ENCODE results near the gene POLR1E. TPM values are rescaled to one million over a fixed set of nuclear protein-coding genes. Genes with fewer than 3 reads are reported as not detected.

The POLR1E gene
- total RNA-seq, 1 donor from 2014 or later: 46.3 TPM

DNA sequence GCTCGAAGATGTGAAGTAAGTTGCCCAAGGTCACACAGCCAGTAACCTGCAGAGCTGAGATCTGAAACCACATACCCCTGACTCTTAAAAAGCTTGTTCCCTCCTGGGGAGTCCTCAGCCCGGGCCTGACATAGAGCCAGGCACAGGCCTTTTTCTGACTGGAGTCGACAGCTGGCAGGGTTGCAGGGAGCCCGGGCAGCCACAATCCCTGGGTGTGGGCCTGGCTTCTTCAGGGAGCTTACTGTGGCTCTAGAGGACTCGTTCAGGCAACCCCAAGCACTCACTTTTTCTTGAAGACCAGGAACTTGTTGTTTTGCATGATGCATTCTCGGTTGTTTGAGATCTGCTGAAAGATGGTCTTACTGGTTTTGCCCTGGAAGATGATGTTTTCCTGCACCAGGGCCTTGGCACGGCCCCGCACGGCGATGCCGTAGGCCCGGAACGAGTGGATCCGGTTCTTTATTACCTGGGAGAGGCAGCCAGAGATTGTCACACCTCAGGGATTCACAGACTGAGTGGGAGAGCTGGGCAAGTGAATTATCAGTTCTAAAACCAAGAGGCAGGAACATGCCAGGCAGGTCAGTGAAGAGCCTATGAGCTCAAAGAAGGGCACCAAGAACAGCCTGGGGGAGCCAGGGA, 30.0 kb downstream of the POLR1E start:
- intact Hi-C loops (cut with micrococcal nuclease): no loop called here
- no peak overlapping the region for H3K27ac Mint-ChIP-seq
- no peak for DNase-seq

DNA sequence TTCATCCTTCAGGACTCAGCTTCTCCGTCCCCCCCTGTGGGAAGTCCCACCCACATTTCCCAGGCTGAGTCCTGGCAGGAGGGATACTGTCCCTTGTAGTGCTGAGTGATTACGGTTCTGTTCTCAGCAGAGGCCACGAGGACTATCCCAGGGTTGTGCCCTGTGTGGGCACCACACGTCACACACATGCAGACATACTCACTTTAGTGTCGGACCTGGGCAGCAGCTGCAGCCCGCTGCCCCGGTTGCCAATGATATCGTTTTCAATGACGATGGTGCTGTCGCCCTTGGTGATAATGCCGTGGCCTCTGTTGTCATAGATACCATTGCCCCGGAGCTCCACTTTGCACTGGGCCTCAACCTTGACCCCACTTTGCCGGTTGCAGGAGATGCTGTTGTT, 32.2 kb downstream of the POLR1E start:
- no peaks in the 10 kb centered on the region for H3K9me3 Mint-ChIP-seq
- ATAC-seq (ENCODE audit: low read depth) (no peak), DNase-seq (no peak)
- TF ChIP-seq, protein P1, sequence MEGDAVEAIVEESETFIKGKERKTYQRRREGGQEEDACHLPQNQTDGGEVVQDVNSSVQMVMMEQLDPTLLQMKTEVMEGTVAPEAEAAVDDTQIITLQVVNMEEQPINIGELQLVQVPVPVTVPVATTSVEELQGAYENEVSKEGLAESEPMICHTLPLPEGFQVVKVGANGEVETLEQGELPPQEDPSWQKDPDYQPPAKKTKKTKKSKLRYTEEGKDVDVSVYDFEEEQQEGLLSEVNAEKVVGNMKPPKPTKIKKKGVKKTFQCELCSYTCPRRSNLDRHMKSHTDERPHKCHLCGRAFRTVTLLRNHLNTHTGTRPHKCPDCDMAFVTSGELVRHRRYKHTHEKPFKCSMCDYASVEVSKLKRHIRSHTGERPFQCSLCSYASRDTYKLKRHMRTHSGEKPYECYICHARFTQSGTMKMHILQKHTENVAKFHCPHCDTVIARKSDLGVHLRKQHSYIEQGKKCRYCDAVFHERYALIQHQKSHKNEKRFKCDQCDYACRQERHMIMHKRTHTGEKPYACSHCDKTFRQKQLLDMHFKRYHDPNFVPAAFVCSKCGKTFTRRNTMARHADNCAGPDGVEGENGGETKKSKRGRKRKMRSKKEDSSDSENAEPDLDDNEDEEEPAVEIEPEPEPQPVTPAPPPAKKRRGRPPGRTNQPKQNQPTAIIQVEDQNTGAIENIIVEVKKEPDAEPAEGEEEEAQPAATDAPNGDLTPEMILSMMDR (IDR thresholded peaks at IDR 0.05): no peak
- no peaks in the 10 kb centered on the region for H3K4me1 Mint-ChIP-seq
- no peak overlapping the region for H3K4me3 Mint-ChIP-seq
- H3K27ac Mint-ChIP-seq: no peak overlapping the region
- no peaks in the 10 kb centered on the region for H3K27me3 Mint-ChIP-seq
- intact Hi-C loops (cut with micrococcal nuclease): no loop called here
- CTCF ChIA-PET: no interaction called here
- POLR2A ChIA-PET: no interaction called here
- H3K36me3 Mint-ChIP-seq (ENCODE audit: low read depth): peaks cover 75% of the 10 kb centered on the region

More for the DNA sequence above, 30.0 kb downstream of the POLR1E start:
- no peak overlapping the region for H3K4me3 Mint-ChIP-seq
- no peaks in the 10 kb centered on the region for H3K9me3 Mint-ChIP-seq
- ChIA-PET CTCF (no interaction called here), POLR2A (no interaction called here)
- TF ChIP-seq, protein P1 (IDR thresholded peaks at IDR 0.05): no peak
- peaks cover 68% of the 10 kb centered on the region for H3K36me3 Mint-ChIP-seq (ENCODE audit: low read depth)
- H3K27me3 Mint-ChIP-seq: no peaks in the 10 kb centered on the region
- H3K4me1 Mint-ChIP-seq: peaks cover 8% of the 10 kb centered on the region
- no peak for ATAC-seq (ENCODE audit: low read depth)

DNA sequence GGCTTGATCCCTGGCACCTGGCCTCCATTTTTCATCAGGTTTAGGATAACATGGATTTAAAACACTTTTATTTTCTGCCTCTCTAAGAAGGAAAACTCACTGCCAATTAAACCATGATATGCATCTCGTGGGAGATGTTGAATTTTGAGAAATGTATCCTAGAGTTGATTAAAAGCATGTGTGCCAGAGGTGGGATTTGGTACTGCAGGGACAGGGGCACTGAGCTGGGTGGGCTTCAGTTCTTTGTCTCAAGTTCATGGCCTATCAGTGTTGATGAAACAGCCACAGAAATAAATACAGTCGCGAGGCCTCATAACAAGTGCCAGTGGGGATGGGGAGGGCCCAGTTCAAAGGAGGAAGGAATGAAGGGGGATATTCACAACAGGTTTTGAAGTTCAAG, 34.9 kb downstream of the POLR1E start:
- H3K27me3 Mint-ChIP-seq: no peaks in the 10 kb centered on the region
- ChIA-PET CTCF (no interaction called here), POLR2A (interaction anchor here (0.6 kb wide), 1 partner anchor 10 kb away, joined by 3 read pairs; no protein-coding TSS in a partner anchor)
- intact Hi-C loops (cut with micrococcal nuclease): no loop called here
- no peaks in the 10 kb centered on the region for H3K9me3 Mint-ChIP-seq
- ATAC-seq (ENCODE audit: low read depth): no peak
- H3K4me3 Mint-ChIP-seq: no peak overlapping the region
- H3K36me3 Mint-ChIP-seq (ENCODE audit: low read depth): peaks cover 81% of the 10 kb centered on the region
- H3K4me1 Mint-ChIP-seq: no peaks in the 10 kb centered on the region
- TF ChIP-seq, protein P1 (IDR thresholded peaks at IDR 0.05): no peak
- no peak for DNase-seq
- no peak overlapping the region for H3K27ac Mint-ChIP-seq

DNA sequence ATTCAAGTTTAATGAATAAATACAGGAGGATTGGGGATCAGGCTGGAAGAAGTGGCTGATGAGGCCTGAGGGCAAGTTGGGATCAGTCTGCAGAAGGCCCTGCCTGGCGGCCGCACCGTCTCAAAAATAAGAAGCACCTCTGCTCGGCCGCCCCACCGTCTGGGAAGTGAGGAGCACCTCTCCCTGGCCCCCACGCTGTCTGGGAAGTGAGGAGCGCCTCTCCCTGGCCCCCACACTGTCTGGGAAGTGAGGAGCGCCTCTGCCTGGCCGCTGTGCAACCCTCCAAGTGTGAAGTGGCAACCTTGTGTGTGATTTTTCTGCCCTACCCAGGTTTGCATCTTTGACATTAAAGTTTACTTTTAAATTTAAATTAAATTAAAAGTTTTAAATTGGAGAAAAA, 35.4 kb downstream of the POLR1E start:
- TF ChIP-seq, protein P1 (IDR thresholded peaks at IDR 0.05): no peak
- POLR2A ChIA-PET: no interaction called here
- Mint-ChIP-seq H3K27me3 (no peaks in the 10 kb centered on the region), H3K9me3 (no peaks in the 10 kb centered on the region), H3K4me1 (no peaks in the 10 kb centered on the region), H3K27ac (no peak overlapping the region), H3K4me3 (no peak overlapping the region), H3K36me3 (ENCODE audit: low read depth) (peaks cover 80% of the 10 kb centered on the region)
- CTCF ChIA-PET: no interaction called here
- ATAC-seq (ENCODE audit: low read depth) (no peak), DNase-seq (no peak)
- intact Hi-C loops (cut with micrococcal nuclease): no loop called here

DNA sequence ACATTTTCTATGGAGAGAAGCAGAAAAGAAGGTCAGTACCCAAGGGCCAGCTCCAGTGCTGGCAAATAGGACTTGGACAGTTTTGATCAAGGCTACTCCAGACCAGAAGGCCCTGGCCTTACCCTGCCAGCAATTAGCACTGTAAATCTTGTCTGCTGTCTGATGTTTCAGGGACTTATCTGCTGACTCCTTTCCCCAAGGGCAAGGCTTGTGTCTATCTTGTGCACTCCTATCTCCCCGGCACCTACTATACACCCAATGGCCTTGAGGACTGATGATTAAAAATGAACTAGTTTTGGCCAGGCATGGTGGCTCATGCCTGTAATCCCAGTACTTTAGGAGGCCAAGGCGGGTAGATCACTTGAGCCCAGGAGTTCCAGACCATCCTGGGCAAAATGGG, 37.2 kb downstream of the POLR1E start:
- H3K4me3 Mint-ChIP-seq: no peak overlapping the region
- H3K36me3 Mint-ChIP-seq (ENCODE audit: low read depth): peaks cover 76% of the 10 kb centered on the region
- no peak overlapping the region for H3K27ac Mint-ChIP-seq
- no peaks in the 10 kb centered on the region for H3K4me1 Mint-ChIP-seq
- CTCF ChIA-PET: no interaction called here
- POLR2A ChIA-PET: no interaction called here
- H3K27me3 Mint-ChIP-seq: no peaks in the 10 kb centered on the region
- no peaks in the 10 kb centered on the region for H3K9me3 Mint-ChIP-seq
- ATAC-seq (ENCODE audit: low read depth) (no peak), DNase-seq (no peak)
- TF ChIP-seq, protein P1 (IDR thresholded peaks at IDR 0.05): no peak
- intact Hi-C loops (cut with micrococcal nuclease): no loop called here

Data from activated B cell treated with CpG ODN at 0.5 μM for 24 hours (primary cell).